Esophagus squamous epithelium (tissue), 5 donors: ENCODE results near the gene NHERF1. TPM values are rescaled to one million over a fixed set of nuclear protein-coding genes. Genes with fewer than 3 reads are reported as not detected.

Source experiments
- DNase-seq: peaks from one replicate; lab custom pipeline; 2025; lab: John Stamatoyannopoulos, UW
- H3K27ac ChIP-seq, 4 donors: fragments of 200-600 bp; sonication (generic); one replicate each; pipeline ENCODE4 v1.5.1; 2016 to 2019; ENCODE audit warnings: mild to moderate bottlenecking in 1 of 4
- H3K27me3 ChIP-seq, 4 donors: fragments of 200-600 bp; sonication (generic); 1 replicate in 3 of 4; 2 replicates in 1 of 4; pipeline versions ENCODE4 v1.5.1 to v1.6.0; 2017 to 2021; ENCODE audit warnings: antibody characterized with exemption in 1 of 4
- H3K36me3 ChIP-seq, 3 donors: fragments of 200-600 bp; sonication (generic); one replicate each; pipeline ENCODE4 v1.5.1; 2016 to 2019
- H3K4me1 ChIP-seq, 3 donors: fragments of 200-600 bp; sonication (generic); one replicate each; pipeline ENCODE4 v1.5.1; 2017 to 2019
- H3K4me3 ChIP-seq, 4 donors: fragments of 200-600 bp; sonication (generic); 1 replicate in 3 of 4; 2 replicates in 1 of 4; pipeline ENCODE4 v1.5.1; 2016 to 2019; ENCODE audit warnings: mild to moderate bottlenecking in 2 of 4, moderate library complexity in 1 of 4
- H3K9me3 ChIP-seq, 3 donors: fragments of 200-600 bp; sonication (generic); one replicate each; pipeline ENCODE4 v1.5.1; 2016 to 2019
- POLR2A ChIP-seq, 4 donors: fragments of 450-650 bp; IDR thresholded peaks; one replicate each; pipeline ENCODE4 v1.6.1; 2017; ENCODE audit warnings: antibody characterized with exemption in 4 of 4, mild to moderate bottlenecking in 4 of 4, moderate library complexity in 3 of 4
- WGBS, 2 donors: methylation state at CpG; one replicate each; pipeline ENCODE4 v1.1.5; 2018; 5-methylcytosine and 5-hydroxymethylcytosine counted together
- intact Hi-C: fragments of 100-400 bp; cut with DNase I; formaldehyde crosslinking; loops from one replicate; pipeline ENCODE4 v1.15.0; 2022
- total RNA-seq, 4 donors: library from RNA; depleted of rRNA; stranded (reverse); fragments of >200 nt; gene quantifications; one replicate each; pipeline ENCODE4 v1.1.0, GENCODE V29; 2016
- TF ChIP-seq, protein P1 (sequence below), 6 experiments: fragments of 450-650 bp in 4 of 6; fragments of 200-600 bp in 2 of 6; sonication (generic) in 2 of 6; IDR thresholded peaks; one replicate each; pipeline ENCODE4 v1.5.1; 2016 to 2019; ENCODE audit warnings: antibody characterized with exemption in 6 of 6, mild to moderate bottlenecking in 4 of 6, moderate library complexity in 4 of 6
- donor health status: DM: yes; HTN: yes; CAD: no.

Gene NHERF1
- total RNA-seq, 4 donors from 2014 or later = 214 to 483 (median 313) TPM

DNA sequence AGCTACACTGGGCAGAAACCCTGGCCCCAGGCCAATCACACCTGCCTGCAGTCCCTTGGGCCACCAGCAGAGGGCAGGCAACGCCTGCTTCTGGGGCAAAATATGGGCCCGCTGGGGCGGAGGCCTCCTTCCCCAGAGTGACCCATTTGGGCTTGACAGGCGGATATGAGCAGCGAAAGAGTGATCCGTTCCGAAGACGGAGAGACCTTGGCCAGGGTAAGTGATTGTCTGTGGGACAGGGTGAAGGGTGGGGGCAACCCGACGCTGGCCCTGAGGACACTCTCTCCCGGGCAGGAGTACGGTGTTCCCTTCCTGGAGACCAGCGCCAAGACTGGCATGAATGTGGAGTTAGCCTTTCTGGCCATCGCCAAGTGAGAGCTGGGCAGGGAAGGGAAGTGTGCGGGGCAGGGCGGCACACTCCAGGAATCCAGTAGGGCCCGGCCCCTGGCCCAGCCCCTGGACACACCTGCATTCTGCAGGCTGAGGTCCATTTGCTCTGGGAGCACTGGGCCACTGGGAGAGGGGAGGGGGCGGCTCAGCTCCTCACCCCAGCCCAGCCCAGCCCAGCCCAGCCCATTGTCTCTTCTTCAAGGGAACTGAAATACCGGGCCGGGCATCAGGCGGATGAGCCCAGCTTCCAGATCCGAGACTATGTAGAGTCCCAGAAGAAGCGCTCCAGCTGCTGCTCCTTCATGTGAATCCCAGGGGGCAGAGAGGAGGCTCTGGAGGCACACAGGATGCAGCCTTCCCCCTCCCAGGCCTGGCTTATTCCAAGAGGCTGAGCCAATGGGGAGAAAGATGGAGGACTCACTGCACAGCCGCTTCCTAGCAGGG is 3.5 kb upstream of the NHERF1 start:
- DNase-seq = peak; percentile 49
- H3K4me1 ChIP-seq = peaks cover 13 to 78% (median 24%) of the 10 kb centered on the region in 3 donors
- H3K27me3 ChIP-seq = peaks cover 0 to 35% (median 0%) of the 10 kb centered on the region in 4 donors
- peak overlapping the region in 3 of 4 donors; percentile 12 to 57 (median 29) for H3K4me3 ChIP-seq
- no peaks in the 10 kb centered on the region for H3K36me3 ChIP-seq
- H3K9me3 ChIP-seq = no peaks in the 10 kb centered on the region
- TF ChIP-seq POLR2A (IDR thresholded peaks at IDR 0.05) = no peak
- TF ChIP-seq, protein P1, sequence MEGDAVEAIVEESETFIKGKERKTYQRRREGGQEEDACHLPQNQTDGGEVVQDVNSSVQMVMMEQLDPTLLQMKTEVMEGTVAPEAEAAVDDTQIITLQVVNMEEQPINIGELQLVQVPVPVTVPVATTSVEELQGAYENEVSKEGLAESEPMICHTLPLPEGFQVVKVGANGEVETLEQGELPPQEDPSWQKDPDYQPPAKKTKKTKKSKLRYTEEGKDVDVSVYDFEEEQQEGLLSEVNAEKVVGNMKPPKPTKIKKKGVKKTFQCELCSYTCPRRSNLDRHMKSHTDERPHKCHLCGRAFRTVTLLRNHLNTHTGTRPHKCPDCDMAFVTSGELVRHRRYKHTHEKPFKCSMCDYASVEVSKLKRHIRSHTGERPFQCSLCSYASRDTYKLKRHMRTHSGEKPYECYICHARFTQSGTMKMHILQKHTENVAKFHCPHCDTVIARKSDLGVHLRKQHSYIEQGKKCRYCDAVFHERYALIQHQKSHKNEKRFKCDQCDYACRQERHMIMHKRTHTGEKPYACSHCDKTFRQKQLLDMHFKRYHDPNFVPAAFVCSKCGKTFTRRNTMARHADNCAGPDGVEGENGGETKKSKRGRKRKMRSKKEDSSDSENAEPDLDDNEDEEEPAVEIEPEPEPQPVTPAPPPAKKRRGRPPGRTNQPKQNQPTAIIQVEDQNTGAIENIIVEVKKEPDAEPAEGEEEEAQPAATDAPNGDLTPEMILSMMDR (IDR thresholded peaks at IDR 0.05) = peak; percentile 96 to 100 (median 100)
- 13 to 25% methylated on average over 6 to 13 of the region's 24 CpGs for WGBS, 2 donors
- intact Hi-C loops = loop anchor here (2.0 kb wide), 1 partner anchor 120 kb away; no protein-coding TSS in a partner anchor
- H3K27ac ChIP-seq = peak overlapping the region; percentile 58 to 79 (median 74)

- no peak overlapping the region for H3K4me3 ChIP-seq
- DNase-seq = no peak
- no peaks in the 10 kb centered on the region for H3K9me3 ChIP-seq
- H3K4me1 ChIP-seq = peaks cover 13 to 85% (median 24%) of the 10 kb centered on the region in 3 donors
- TF ChIP-seq, protein P1 (IDR thresholded peaks at IDR 0.05) = no peak
- TF ChIP-seq POLR2A (IDR thresholded peaks at IDR 0.05) = no peak
- H3K27ac ChIP-seq = peak overlapping the region in 2 of 4 donors; percentile 93 to 96
- H3K27me3 ChIP-seq = peaks cover 0 to 28% (median 0%) of the 10 kb centered on the region in 4 donors
- WGBS, 2 donors = 85 to 92% methylated on average over 6 to 8 of the region's 8 CpGs
- intact Hi-C loops = loop anchor here (2.0 kb wide), 1 partner anchor 119 kb away; no protein-coding TSS in a partner anchor
- H3K36me3 ChIP-seq = no peaks in the 10 kb centered on the region
Measured at GRCh38 chr17:74745548-74746177, 2.8 kb upstream of the NHERF1 start.

GRCh38 chr17:74746376-74746775 is 2.1 kb upstream of the NHERF1 start:
- Histone ChIP-seq H3K36me3 (no peaks in the 10 kb centered on the region), H3K4me3 (no peak overlapping the region), H3K27ac (peak overlapping the region in 2 of 4 donors; percentile 93 to 96), H3K27me3 (peaks cover 0 to 21% (median 0%) of the 10 kb centered on the region in 4 donors), H3K4me1 (peaks cover 15 to 91% (median 31%) of the 10 kb centered on the region in 3 donors), H3K9me3 (no peaks in the 10 kb centered on the region)
- intact Hi-C loops = no loop called here
- no peak for TF ChIP-seq POLR2A (IDR thresholded peaks at IDR 0.05)
- TF ChIP-seq, protein P1 (IDR thresholded peaks at IDR 0.05) = no peak
- WGBS, 2 donors = 47 to 100% methylated on average over 1 to 5 of the region's 5 CpGs
- no peak for DNase-seq

- Histone ChIP-seq H3K27ac (peak overlapping the region in 3 of 4 donors; percentile 49 to 96 (median 93)), H3K27me3 (peaks cover 0 to 15% (median 0%) of the 10 kb centered on the region in 4 donors), H3K36me3 (no peaks in the 10 kb centered on the region), H3K4me1 (peaks cover 20 to 91% (median 35%) of the 10 kb centered on the region in 3 donors), H3K9me3 (no peaks in the 10 kb centered on the region), H3K4me3 (no peak overlapping the region)
- 33 to 38% methylated on average over 3 to 6 of the region's 6 CpGs for WGBS, 2 donors
- TF ChIP-seq, protein P1 (IDR thresholded peaks at IDR 0.05) = no peak
- TF ChIP-seq POLR2A (IDR thresholded peaks at IDR 0.05) = no peak
- intact Hi-C loops = no loop called here
- no peak for DNase-seq
Measured at GRCh38 chr17:74746922-74747321, 1.5 kb upstream of the NHERF1 start.
